SK-N-MC (cell line): ENCODE results near the gene ADGRL1.
"Not testable (repeated sequence)": the region's sequence is repeated elsewhere in the genome, so short reads cannot be mapped to it uniquely, and the experiment has no call there.

Experiments used
- EZH2 ChIP-seq: fragments of 200-600 bp; sonication (generic); IDR thresholded peaks from one replicate; pipeline ENCODE4 v1.6.1; 2017; ENCODE audit warnings: antibody characterized with exemption
- FOXP2 ChIP-seq: optimal IDR thresholded peaks from 2 replicates; pipeline ENCODE3; 2011; ENCODE audit warnings: mild to moderate bottlenecking, moderate library complexity; ENCODE audit not compliant: insufficient read depth; ENCODE audit errors: extremely low read length, control extremely low read depth
- POLR2AphosphoS5 ChIP-seq: IDR thresholded peaks from 2 replicates; pipeline ENCODE4 v1.6.1; 2012; ENCODE audit warnings: mild to moderate bottlenecking, low read depth, low read length, borderline replicate concordance

- TF ChIP-seq EZH2, POLR2AphosphoS5, FOXP2: not testable (repeated sequence)
Measured at GRCh38 chr19:14210182-14210581, 4.2 kb upstream of the ADGRL1 start.
